ENCODE measurements around the gene TMUB2.

Gene TMUB2

DNA sequence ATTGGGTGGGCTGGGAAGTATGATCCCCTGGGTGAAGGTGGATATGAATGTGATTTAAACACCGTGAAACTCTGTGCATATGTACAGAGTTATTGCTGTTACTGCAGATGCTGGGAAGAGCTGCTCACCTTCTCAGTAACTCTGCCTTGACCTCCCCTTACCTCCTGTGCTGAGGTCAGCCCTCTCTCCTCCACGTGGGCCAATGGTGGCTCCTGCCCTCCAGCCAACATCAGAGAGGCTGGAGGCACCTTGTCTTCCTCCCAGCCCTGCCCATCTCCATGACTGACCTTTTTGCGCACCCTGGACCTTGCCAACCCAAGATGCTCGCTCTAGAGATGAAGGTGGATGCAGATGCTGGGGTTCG is 16.7 kb upstream of the TMUB2 start:
- no peaks in the 10 kb centered on the region for H3K36me3 ChIP-seq (ENCODE audit: control insufficient read depth, insufficient read depth, low read length)
- TF ChIP-seq, protein P1, sequence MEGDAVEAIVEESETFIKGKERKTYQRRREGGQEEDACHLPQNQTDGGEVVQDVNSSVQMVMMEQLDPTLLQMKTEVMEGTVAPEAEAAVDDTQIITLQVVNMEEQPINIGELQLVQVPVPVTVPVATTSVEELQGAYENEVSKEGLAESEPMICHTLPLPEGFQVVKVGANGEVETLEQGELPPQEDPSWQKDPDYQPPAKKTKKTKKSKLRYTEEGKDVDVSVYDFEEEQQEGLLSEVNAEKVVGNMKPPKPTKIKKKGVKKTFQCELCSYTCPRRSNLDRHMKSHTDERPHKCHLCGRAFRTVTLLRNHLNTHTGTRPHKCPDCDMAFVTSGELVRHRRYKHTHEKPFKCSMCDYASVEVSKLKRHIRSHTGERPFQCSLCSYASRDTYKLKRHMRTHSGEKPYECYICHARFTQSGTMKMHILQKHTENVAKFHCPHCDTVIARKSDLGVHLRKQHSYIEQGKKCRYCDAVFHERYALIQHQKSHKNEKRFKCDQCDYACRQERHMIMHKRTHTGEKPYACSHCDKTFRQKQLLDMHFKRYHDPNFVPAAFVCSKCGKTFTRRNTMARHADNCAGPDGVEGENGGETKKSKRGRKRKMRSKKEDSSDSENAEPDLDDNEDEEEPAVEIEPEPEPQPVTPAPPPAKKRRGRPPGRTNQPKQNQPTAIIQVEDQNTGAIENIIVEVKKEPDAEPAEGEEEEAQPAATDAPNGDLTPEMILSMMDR (IDR thresholded peaks at IDR 0.05), result no peak
- H3K4me2 ChIP-seq (ENCODE audit: low read length), result peak overlapping the region; percentile 65
- no peak overlapping the region for H3K9ac ChIP-seq
- H3K27me3 ChIP-seq (ENCODE audit: control insufficient read depth, insufficient read depth, low read length), result no peaks in the 10 kb centered on the region
- peak overlapping the region; percentile 75 for H2AFZ ChIP-seq
- no peaks in the 10 kb centered on the region for H3K9me3 ChIP-seq (ENCODE audit: control insufficient read depth, low read length)
- no peaks in the 10 kb centered on the region for H3K79me2 ChIP-seq
- peak overlapping the region; percentile 51 for H3K27ac ChIP-seq
- peaks cover 19% of the 10 kb centered on the region for H3K4me1 ChIP-seq
- H3K4me3 ChIP-seq (ENCODE audit: low read depth, low read length), result peak overlapping the region; percentile 32

DNA sequence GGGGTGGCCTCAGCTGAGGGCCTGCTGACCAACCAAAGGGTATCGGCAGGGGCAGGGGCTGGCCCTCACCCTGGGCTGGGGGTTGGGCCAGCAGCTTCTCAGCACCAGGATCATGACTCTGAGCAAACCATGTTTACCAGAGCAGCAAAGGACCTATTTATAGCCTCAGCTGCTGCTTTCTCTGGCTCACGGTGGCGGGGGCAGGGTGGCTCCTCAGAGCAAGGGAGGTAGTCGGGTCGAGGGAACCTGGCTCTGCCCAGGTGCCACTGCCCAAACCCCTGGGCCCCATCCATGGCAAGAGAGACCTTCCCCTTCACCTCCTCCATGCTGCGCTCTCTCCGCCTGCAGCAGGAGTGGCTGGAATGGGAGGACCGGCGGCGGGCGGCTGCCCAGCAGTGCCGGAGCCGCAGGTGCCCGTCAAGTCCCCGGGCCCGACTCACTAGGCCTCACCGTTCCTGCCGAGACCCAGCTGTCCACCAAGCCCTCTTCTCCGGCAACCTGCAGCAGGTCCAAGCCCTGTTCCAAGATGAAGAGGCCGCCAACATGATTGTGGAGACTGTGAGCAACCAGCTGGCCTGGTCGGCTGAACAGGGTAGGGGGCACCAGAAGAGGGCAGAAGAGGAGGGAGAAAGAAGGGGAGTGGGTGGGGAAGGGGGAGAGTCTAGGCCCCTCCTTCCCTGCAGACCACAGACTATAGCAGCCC is 16.1 kb upstream of the TMUB2 start, which contains the start of gene ASB16:
Gene ASB16 (plus strand): TSS at position 206 of the 703 bp plus-strand sequence. CDS start 86 bp downstream, at position 292.
- TF ChIP-seq, protein P1 (IDR thresholded peaks at IDR 0.05), result no peak
- H2AFZ ChIP-seq, result peak within 1 kb of the TSS; percentile 75
- H3K9ac ChIP-seq, result no peak within 1 kb of the TSS
- H3K4me3 ChIP-seq (ENCODE audit: low read depth, low read length), result peak within 1 kb of the TSS; percentile 32
- H3K79me2 ChIP-seq, result no peaks in the 10 kb centered on the region
- peak within 1 kb of the TSS; percentile 65 for H3K4me2 ChIP-seq (ENCODE audit: low read length)
- H3K27ac ChIP-seq, result peak within 1 kb of the TSS; percentile 51
- no peaks in the 10 kb centered on the region for H3K36me3 ChIP-seq (ENCODE audit: control insufficient read depth, insufficient read depth, low read length)
- peaks cover 19% of the 10 kb centered on the region for H3K4me1 ChIP-seq
- H3K27me3 ChIP-seq (ENCODE audit: control insufficient read depth, insufficient read depth, low read length), result no peaks in the 10 kb centered on the region
- H3K9me3 ChIP-seq (ENCODE audit: control insufficient read depth, low read length), result no peaks in the 10 kb centered on the region

DNA sequence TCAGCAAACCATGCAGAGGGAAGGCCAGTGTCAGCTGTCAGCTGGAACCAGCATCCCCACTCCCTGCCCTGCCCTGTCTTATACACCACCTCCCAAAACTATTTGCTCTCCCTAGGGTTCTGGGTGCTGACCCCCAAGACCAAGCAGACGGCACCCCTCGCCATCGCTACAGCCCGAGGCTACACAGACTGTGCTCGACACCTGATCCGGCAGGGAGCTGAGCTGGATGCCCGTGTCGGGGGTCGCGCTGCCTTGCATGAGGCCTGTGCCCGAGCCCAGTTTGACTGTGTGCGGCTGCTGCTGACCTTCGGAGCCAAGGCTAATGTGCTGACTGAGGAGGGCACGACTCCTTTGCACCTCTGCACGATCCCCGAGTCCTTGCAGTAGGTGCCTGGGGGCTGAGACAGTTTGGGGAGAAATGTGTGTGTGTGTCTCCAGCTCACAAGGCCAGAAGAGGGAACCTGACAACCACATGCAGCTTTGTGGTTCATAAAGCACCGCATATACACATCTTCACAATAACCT is 14.8 kb upstream of the TMUB2 start:
- Histone ChIP-seq H3K4me1 (peaks cover 19% of the 10 kb centered on the region), H3K36me3 (ENCODE audit: control insufficient read depth, insufficient read depth, low read length) (no peaks in the 10 kb centered on the region), H3K4me3 (ENCODE audit: low read depth, low read length) (no peak overlapping the region), H3K4me2 (ENCODE audit: low read length) (no peak overlapping the region), H2AFZ (no peak overlapping the region), H3K9ac (no peak overlapping the region), H3K79me2 (no peaks in the 10 kb centered on the region), H3K9me3 (ENCODE audit: control insufficient read depth, low read length) (no peaks in the 10 kb centered on the region), H3K27me3 (ENCODE audit: control insufficient read depth, insufficient read depth, low read length) (no peaks in the 10 kb centered on the region), H3K27ac (no peak overlapping the region)
- TF ChIP-seq, protein P1 (IDR thresholded peaks at IDR 0.05), result no peak

DNA sequence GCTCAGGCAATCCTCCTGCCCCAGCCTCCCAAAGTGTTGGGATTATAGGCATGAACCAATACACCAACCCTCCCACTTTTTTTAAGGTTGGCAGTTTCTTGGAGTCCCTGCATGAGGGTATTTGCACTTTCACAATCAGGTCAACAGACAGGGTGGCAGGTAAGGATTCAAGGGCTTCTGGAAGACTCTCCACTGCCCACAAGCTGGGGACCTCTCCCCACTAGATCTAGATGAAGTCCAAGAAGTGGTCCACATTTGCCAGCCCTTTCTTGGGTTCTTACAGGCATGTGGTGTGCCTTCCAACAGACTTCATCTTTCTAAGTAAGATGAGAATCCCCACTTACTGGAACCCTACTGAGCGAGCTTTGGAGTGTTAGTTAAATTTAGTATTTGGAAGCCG is 12.3 kb upstream of the TMUB2 start:
- Histone ChIP-seq H3K27ac (no peak overlapping the region), H2AFZ (no peak overlapping the region), H3K4me1 (peaks cover 12% of the 10 kb centered on the region), H3K36me3 (ENCODE audit: control insufficient read depth, insufficient read depth, low read length) (no peaks in the 10 kb centered on the region), H3K79me2 (no peaks in the 10 kb centered on the region), H3K9ac (no peak overlapping the region), H3K27me3 (ENCODE audit: control insufficient read depth, insufficient read depth, low read length) (no peaks in the 10 kb centered on the region), H3K4me3 (ENCODE audit: low read depth, low read length) (no peak overlapping the region), H3K4me2 (ENCODE audit: low read length) (no peak overlapping the region), H3K9me3 (ENCODE audit: control insufficient read depth, low read length) (no peaks in the 10 kb centered on the region)
- TF ChIP-seq, protein P1 (IDR thresholded peaks at IDR 0.05), result no peak

DNA sequence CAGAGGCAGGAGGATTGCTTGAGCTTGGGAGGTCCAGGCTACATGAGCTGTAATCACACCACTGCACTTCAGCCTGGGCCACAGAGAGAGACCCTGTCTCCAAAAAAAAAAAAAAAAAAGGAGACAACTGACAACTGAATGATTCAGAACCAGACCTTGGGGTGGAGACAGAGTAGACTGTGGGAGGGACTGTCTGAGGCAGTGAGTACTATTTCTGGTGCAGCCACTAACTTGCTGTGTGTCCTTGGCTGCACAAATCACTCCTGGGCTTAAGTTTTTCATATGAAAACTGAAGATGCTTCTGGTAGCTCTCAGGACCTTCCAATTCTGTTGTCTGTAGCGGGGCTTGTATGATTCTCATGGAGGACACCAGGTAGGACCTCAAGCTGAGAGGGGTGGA is 10.5 kb upstream of the TMUB2 start:
- Histone ChIP-seq H3K36me3 (ENCODE audit: control insufficient read depth, insufficient read depth, low read length) (no peaks in the 10 kb centered on the region), H3K27me3 (ENCODE audit: control insufficient read depth, insufficient read depth, low read length) (no peaks in the 10 kb centered on the region), H3K4me3 (ENCODE audit: low read depth, low read length) (no peak overlapping the region), H3K79me2 (no peaks in the 10 kb centered on the region), H3K4me1 (no peaks in the 10 kb centered on the region), H2AFZ (no peak overlapping the region), H3K27ac (no peak overlapping the region), H3K9ac (no peak overlapping the region), H3K4me2 (ENCODE audit: low read length) (no peak overlapping the region), H3K9me3 (ENCODE audit: control insufficient read depth, low read length) (no peaks in the 10 kb centered on the region)
- TF ChIP-seq, protein P1 (IDR thresholded peaks at IDR 0.05), result no peak

Measured in parathyroid adenoma (tissue), 2 donors.